HG03469 (cell line): ENCODE measurements around the gene OLFM1.

Experiments
- ATAC-seq: cut with Tn5 transposase; IDR thresholded peaks from one replicate; pipeline ENCODE4 v1.9.1; 2021; ENCODE audit warnings: mild to moderate bottlenecking, moderate library complexity, moderate number of reproducible peaks; ENCODE audit not compliant: unreplicated experiment

Gene OLFM1

DNA sequence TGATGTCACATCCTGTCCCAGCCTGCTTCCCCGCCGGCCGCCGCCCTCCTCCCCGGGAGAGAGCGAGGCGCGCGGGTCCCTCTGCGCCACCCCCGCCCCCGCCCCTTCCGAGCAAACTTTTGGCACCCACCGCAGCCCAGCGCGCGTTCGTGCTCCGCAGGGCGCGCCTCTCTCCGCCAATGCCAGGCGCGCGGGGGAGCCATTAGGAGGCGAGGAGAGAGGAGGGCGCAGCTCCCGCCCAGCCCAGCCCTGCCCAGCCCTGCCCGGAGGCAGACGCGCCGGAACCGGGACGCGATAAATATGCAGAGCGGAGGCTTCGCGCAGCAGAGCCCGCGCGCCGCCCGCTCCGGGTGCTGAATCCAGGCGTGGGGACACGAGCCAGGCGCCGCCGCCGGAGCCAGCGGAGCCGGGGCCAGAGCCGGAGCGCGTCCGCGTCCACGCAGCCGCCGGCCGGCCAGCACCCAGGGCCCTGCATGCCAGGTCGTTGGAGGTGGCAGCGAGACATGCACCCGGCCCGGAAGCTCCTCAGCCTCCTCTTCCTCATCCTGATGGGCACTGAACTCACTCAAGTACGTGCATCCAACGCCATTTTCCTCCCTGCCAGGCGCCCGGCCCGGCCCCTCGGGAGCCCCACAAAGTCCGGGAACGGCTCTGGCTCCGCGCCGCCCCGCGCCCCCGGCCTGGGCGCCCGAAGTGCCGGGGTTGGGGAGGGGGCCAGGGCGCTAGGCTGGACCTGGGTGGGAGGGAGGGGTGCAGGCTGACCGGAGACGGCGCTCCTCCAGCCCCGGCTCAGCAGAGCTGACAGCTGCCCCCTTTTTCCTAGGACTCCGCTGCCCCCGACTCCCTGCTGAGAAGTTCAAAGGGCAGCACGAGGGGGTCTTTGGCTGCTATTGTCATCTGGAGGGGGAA, 12.0 kb upstream of the OLFM1 start:
- ATAC-seq, result no peak

DNA sequence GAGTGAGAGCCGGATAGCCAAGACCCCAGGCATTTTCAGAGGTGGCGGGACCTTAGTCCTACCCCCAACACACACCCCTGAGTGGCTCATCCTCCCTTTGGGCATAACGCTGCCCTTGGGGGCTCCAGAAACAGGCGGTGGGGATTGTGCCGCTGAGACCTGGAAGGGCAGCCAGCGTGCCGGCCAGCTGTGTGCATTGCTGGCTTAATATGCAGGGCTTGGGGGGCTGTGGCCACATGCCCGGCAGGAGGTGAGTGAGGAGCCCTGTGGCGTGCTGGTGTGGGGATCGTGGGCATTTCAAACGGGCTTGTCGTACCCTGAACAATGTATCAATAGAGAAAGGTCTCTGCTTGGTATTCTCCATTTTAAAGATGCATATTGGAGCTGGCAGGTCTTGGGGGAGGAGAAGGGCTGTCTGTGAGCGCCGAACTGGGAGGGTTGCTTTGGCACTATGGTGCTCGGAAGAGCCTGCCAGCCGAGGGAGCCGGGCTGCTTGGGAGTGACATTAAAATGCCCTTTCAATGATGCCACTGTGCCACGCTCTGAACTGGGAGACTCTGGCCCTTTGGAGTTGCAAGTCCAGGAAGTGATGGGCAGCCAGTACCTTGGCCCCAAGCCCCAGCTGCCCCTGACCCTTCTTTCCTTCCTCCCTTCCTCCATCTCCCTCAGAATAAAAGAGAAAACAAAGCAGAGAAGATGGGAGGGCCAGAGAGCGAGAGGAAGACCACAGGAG, 11.2 kb upstream of the OLFM1 start:
- no peak for ATAC-seq

DNA sequence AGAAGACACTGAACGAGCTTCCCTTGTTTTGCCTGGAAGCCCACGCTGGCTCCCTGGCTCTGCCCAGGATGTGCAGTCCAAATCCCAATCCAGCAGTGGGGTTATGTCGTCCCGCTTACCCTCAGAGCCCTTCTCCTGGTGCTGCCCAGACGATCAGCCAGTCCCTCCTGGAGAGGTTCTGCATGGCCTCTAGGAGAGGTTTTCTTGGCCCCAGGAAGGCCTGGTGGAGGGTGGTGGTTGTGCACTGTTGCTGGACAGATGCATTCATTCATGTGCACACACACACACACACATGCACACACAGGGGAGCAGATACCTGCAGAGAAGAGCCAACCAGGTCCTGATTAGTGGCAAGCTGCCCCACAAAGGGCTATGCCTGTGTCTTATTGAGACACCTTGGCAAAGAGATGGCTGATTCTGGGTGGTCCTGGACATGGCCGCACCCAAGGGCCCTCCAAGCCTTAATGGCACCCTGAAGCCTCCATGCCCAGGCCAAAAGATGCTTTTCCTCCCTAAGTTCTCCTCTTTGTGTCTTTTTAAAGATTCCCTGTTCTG, 10.5 kb upstream of the OLFM1 start:
- ATAC-seq, result no peak

DNA sequence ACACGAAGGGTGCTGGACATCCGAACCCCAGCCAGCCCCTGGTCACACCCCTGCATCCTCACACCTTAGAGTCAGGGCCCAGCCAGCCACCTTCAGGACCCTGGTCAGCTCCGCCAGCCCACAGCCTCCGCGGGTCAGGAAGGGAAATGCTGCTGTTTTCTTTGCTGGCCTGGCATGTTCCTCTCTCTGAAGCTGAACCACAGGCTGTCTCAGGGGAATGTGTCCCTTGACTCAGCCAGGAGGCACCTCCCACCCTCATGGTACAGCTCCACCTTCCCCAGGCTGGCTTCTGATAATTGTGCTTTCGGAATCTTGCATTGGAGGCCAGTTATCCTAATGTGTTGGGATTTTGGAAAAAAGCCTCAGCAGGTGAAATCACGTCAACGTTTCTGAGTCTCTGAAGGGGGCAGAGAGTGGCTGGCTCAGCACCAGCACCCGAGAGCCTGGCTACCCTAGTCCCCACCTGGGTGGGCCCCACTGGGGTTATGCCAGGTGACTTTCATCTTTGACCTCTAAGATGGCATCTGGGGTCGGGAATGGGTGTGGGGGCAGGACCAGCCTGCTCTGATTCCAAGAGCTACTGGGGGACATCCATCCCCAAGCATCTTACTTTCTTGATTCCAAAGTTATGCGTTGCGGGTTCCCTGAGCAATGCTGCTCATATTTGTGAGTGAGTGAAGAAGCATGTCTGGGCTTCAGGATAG, 9.8 kb upstream of the OLFM1 start:
- ATAC-seq, result no peak

DNA sequence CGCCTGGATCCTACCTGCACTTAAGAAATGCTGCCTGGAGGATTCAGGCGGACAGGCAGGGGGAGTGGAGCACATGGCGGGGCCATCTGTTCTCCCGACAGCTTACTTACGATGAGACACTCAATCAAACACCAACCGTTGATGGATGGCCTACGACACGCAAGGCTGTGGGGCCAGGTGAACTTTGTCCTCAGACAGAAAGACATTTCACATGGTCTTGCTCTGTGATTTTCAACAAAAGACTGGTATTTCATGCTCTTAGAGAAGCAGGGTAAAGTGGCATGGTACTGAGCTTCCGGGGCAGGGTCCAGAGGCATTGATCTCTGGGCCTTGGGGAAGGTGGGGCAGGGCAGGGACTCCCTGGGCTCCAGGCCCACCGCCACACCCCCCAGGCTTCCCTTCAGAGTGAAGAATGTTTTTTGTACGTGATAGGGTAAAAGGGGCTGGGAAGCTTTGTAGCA, 9.1 kb upstream of the OLFM1 start:
- no peak for ATAC-seq

DNA sequence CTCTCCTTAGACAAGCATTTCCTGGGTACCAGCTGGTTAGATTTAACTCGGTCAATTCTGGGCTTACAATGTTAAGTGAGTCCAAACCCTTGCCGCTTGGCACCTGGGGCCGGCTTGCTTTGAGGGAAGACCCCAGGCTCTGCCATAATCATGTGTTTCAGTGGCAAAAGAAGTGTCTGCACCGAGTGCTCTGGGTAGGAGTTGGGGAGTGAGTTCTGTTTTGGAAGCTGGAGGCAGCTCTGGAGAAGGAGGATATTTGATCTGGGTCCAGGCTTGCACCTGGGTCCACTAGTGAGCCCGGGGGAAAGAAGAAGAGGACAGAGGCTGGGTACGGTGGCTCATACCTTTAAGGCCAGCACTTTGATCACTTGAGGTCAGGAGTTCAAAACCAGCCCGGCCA, 8.4 kb upstream of the OLFM1 start:
- no peak for ATAC-seq

DNA sequence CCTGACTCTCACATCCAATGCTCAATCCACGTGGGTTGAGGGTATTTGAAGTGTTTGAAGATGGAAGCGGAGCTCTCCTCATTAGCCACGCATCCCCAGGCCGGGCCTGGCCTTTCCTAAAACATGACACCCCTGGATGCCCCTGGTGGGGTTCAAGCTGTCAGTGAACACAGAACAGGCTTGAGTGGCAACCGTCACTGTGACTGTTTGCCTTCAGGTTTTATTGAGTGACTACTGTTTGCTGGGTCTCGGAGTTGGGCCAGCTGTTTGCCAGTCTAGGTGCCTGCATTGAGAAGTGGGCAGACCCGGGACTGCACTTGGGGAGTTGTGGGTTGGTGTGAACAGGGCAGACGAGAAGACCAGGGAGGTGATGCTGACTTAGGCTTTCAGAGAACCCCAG, 7.8 kb upstream of the OLFM1 start:
- ATAC-seq, result no peak

DNA sequence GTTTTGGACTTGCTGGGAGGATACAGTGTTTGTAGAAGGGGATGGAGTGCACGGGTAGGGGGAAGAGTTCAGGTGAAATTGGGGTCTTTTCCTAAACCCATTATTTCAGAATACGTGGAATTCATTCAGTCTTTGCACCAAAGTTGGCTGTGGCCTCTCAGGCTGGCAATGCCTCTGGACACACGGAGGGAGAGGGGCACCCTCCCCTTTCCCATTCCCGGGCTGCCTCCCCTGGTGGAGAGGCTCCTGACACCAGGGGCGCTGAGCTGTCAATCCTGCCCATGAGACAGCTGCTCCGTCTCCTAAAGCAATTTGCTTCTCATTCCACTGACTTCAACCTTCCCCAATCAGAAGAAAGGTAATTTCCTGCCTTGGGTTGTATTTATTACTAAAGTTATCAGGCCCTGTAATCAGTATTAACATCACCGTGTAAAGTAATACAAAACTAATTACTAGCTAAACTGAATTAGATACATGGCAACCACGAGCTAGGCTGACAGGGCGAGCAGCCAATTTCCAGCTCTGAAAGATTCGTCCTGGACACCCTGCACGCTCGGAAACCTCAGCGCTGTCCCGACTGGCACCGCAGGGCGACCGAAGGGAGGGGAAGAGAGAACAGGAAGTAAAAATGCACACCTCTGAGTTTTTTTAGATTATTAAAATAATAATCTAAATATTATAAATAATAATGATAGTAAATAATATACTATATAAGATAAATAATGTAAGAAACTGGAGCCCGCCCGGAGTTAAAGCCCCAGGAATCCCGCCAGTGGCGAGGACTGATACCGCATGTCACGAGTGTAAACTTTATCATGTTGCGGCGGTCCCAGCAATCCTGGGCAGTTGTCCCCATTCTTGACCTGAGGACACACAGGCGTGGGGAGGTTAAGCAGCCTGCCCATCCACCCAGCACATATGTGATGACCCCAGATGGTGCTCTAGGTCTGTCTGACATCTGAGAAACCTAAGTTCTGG, 6.9 kb upstream of the OLFM1 start:
- ATAC-seq, result no peak

DNA sequence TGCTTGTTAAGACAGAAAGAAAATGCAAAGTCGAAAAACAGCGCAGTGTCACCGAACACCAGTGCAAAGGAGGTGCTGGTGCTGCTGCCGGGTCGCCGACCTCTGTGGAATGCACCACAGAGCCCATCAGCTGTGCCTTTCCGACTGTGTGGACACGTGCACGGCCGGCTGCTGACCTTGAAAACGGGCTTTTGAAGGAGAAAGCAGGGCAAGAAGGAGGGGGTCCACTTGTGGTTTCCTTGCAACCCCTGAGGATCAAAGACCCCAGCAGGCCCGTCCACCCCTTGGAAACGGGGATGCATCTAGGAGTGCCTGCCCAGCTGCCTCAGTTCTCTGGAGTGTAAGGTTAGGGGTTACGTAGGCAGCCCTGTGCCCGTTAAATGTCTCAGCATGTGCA, 6.2 kb upstream of the OLFM1 start:
- ATAC-seq, result no peak

DNA sequence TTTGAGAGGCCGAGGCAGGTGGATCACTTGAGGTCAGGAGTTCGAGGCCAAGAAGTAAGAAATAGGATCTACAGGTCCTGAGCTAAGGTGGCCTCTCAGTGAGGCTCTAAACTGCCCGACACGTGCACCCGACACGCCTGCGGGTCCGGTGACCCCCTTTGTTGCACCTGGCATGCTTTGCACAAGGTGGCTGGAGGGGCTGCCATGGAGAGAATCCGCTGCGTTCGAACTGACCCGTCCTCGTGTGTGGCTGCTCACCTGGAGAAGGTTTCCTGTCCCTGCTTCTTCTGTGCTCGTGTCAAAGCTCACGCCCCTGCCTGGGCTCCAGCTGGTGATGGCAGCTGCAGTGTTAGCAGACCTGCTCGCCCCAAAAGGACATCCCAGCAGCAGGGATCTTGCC, 5.7 kb upstream of the OLFM1 start:
- no peak for ATAC-seq

DNA sequence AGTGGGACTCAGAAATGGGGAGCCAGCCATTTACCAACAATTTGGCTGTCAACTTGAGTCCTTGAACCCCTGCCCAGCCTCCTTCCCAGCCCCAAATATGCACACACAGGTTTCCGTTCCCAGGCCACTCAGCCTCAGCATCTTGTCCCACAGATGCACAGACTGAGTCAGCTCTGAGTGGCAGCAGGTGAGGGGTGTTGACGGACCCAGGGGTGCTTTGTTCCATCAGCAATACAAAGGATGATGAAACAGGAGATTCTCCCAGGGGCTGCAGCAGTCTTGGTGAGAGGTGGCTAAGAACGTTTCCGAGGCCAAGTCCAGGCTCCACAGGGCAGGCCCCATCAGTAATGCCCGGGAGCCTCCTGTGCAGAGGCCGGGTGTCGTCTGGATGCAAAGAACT, 4.9 kb upstream of the OLFM1 start:
- ATAC-seq, result no peak

DNA sequence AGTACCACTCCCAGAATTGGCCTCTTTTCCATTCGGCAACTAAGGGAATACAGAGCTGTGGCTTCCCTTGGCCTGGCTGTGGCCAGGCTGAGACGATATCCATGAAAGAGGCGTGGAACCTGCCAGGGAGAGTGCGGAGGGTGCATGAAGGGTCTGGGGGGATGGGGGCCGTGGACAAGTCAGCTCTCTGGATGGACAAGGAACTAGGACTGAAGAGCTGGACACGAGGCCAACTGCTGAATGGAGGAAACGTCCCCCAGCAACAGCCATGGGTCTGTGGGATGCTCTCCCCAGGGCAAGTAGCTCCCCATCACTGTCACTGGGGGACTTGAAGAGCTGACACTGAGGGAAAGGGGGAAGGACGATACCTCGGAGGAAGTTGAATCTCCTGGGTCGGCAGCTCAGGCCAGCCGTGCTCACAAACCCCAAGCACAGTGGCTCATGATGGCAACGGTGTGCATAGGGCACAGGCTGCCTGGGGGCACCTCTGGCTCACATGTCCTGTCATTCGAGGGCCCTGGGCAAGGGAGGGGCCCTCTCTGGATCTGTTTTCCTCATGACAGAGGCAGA, 4.1 kb upstream of the OLFM1 start:
- ATAC-seq, result no peak

DNA sequence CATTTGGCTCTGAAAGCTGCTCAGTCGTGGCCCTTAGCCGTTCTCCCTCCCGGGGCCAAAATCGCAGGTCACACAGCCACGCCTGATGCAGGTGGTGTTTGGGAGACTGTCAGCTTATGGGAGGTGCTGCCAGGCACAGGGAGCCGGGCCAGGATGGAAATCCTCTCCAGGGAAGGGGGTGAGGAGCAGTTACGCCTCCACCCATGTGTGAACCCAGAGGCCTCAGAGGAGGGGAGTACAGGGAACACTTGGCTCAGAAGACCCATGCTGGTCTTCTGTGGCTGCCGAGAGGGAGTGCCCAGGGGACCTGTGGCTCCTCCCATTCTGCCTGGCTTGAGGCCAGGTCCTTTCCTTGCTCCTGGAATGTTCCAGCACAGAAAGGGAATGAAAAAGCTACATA, 3.6 kb upstream of the OLFM1 start:
- ATAC-seq, result no peak

DNA sequence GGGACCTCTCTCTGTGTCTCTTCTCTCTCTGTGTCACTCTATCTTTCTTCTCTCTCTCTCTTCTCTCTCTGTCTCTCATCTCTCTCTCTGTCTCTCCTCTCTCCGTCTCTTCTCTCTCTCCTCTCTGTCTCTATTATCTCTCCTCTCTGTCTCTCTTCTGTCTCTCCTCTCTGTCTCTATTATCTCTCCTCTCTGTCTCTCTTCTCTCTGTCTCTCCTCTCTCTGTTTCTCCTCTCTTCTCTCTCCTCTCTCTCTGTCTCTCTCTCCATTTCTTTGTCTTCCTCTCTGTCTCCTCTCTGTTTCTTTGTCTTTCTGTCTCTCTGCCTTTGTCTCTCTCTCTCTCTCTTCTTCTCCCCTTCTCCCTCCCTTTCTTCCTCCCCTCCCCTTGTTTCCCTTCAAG, 3.2 kb upstream of the OLFM1 start:
- ATAC-seq, result no peak

DNA sequence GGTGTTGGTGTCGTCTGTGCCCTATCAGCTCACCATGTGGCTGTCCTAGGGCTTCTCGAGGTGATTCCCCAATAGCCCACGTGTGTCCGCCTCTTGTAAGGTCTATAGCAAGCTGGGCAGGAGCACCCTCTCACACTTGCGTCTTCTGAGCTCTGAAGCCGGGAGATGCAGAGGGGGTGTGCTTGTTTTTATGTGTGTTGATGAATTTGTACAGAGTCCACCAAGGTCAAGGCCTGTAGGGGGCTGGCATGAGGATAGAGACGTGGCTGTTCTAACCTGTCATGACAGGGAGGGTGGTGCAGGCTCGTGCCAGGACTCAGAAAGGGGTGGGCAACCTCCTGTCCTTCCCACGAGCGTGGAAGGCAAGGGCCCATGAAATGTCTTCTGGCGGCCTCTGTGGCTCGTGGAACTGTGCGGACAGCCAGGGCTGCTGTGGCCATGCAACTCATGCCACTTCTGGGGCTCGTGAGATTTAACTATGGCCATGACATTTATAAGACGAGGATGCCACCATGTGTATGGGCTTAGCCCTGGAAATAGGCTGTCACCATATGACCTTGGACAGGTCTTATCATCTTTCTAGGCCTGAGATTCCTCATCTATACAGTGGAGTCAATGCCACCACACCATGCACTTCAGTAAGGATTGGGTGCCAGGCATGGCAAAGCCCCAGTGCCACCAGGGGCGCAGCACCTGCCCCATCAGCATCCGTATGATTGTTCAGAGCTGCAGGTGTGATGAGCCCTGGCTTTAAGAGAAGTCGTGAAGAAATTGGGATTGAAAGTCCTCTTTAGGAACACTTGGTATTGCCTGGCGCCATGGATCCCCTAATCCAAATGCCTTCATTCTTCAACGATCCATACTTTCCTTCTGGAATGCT, 2.3 kb upstream of the OLFM1 start:
- ATAC-seq, result no peak

DNA sequence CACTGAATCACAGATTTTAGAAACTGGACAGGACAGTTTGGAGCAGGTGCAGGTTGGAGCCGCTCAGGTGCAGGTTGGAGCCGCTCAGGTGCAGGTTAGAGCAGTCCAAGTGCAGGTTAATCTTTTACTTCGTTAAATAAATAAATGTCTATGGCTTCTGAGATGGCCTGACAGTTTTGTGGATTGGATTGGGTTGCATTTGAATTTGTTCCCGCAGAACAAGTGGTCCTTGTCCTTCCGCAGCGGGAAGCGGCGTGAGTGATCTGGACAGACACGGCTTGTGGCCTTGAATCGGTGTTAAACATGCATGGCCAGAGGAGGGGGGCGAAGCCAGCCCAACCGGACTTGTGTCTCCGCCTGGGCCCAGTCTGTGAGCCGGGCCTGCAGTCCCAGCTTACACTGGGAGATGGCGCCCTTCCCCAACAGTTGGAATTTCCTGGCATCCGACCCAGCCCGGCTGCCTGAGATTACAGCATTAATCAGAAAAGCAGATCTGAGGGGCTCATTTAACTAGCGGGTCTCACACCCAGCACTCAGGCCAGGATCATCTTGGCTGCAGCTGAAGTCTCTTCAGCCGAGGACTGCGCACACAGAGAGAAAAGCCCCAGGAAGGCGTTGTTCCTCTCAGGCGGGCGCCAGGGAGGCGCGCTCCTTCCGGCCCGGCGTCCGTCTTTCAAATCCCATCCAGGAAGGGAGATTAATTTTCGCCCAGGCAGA, 1.5 kb upstream of the OLFM1 start:
- ATAC-seq, result no peak

DNA sequence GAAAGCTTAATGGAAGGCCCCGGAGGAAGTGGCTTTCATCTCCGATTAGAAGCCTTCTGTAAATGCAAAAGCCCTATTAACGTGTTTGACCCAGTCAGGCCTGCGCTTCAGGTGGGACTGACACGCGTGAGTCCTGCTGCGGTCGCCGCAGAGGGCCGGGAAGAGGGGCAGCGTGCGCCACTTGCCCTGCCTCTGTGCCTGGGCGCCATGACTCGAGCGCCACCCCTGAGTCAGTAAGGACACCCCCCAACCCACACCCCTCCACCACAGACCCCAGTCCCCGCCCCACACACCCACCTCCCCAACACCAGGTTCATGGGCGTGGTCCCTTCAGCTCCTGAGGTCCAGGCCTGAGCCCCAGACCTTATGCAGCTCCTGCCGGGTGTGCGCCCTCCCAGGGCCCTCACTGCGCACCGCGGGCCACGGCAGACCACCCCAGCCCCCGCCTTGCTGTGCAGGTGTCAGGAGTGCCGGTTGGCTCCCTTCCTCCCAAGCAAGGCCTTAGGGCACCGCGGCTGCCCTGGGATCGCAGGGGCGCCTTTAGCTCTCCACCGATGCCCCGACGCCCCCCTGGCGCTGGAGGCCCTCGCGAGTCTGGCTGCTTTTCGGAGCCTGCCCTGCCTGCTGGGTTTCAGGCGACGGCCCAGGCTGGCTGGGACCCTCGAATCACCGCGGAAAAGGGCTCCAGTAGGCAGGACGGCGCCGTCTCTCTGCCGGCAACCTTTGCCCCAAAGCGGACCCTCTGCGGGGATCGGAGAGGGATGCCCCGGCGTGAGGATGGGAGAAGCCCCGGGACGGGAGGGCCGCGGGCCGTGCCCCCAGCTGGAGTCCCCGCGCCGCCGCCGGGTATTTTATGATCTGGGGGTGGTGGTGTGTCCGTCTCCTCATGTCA, 625 bp upstream of the OLFM1 start:
- ATAC-seq, result no peak
